Left colon (tissue), 2 donors: Measurements from ENCODE around the gene RGMB. TPM values are rescaled to one million over a fixed set of nuclear protein-coding genes. Genes with fewer than 3 reads are reported as not detected.
A peak's percentile ranks its signal among the peaks of the same experiment; 100 is the strongest.

Experiments used
- ATAC-seq: fragments of 200-7000 bp; cut with Tn5 transposase; one replicate; pipeline ENCODE4 v1.9.1; 2020; ENCODE audit warnings: mild to moderate bottlenecking, moderate library complexity
- DNase-seq, 2 donors: peaks; one replicate each; pipeline ENCODE4 v3.0.0-alpha.2; 2020
- intact Hi-C, 2 donors: fragments of 100-400 bp; cut with DNase I in 1 of 2; cut with micrococcal nuclease in 1 of 2; formaldehyde crosslinking; loops; one replicate each; pipeline versions ENCODE4 v1.11.2 to v1.14.0; 2022; cut with DNase I, micrococcal nuclease
- total RNA-seq, 2 donors: library from RNA; stranded (reverse); fragmentation: NEBNext Ultra II Directional; extraction: Animal tissue kit (Norgen Biotek cat#: 25700); gene quantifications; one replicate each; pipeline ENCODE4 v1.2.1, GENCODE V29; 2021
- donor health status: DM: no; HTN: no; CAD: no.
- donor health status: DM: yes; HTN: yes; CAD: no.

The RGMB gene
- total RNA-seq, 2 donors from 2014 or later: 53.9 to 63.9 TPM

DNA sequence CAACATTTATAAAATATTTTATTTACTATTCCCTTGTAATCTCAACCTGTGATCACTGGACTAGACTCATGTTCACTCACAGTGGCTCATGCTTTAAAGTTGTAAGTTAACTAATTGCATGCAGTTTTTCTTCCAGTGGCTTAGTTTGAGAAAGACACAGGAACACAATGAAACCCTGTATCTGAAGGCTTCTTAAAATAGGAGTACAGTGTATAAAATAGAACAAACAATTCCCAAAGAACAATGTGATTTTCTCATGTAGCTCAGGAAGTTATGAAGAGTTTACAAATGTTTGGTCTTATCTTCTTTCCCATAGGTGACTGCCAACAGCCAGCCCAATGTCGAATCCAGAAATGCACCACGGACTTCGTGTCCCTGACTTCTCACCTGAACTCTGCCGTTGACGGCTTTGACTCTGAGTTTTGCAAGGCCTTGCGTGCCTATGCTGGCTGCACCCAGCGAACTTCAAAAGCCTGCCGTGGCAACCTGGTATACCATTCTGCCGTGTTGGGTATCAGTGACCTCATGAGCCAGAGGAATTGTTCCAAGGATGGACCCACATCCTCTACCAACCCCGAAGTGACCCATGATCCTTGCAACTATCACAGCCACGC lies 5.9 kb downstream of the RGMB start:
- ATAC-seq (peak; percentile 46), DNase-seq (peak; percentile 44 to 53)
- intact Hi-C loops: no loop called here

DNA sequence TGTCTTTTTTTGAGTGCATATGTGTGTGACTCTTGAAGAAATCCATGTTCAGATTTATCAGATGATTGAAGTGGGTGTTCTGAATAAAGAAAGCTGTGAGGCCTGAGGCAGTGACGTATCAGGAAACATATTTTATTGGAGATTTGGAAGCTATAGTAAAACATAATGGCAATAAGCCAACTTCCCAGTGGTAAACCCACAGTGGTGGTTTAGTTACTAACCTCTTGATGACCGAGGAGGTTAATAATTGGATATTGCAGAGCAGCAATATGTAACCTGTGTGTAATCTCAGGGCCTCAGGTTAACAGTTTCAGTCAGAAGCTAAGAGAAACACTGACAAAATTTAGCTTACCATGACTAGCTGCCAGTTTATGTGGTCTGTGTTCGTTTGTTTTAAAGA lies 6.9 kb downstream of the RGMB start:
- intact Hi-C loops: no loop called here
- ATAC-seq: peak; percentile 72

DNA sequence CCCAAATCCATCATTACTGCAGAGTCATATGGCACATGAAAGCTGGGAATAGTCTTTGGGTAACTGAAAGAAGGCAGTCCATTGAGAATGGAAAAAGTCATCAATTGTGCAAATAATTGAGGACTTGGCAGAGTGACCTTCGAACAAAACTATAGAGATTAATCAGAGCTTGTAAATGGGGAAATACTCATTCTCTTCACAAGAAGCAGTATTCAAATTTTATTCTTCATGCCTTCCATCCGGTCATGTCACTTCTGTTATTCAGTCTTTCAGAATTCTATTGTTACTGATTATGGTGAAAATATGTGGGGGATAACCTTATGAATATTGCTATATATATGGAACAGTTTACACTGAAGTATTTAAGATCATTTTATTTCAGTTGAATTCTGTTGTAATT lies 8.1 kb downstream of the RGMB start:
- ATAC-seq: no peak
- DNase-seq: no peak
- intact Hi-C loops: no loop called here

More for the DNA sequence above, 6.9 kb downstream of the RGMB start:
- no peak for DNase-seq

DNA sequence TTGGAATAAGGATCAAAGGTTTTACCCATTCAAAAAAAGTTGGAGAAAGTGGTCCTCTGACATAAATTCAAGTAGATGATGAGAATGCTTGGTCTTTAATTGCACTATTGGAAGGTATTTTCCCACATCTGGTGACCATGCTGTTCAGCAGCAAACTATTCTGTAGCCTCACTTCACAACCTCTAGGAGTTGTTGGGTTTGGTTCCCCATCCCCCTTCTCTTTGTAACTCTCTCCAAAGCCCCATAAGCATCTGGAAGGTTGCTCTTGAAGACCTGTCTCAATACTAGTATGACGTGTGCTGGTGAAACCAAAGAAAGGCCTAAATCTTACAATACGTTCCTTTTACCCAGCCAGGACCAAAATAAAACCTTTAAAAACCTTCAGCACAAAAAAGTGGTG lies 8.5 kb downstream of the RGMB start:
- DNase-seq: no peak
- ATAC-seq: no peak
- intact Hi-C loops: no loop called here

DNA sequence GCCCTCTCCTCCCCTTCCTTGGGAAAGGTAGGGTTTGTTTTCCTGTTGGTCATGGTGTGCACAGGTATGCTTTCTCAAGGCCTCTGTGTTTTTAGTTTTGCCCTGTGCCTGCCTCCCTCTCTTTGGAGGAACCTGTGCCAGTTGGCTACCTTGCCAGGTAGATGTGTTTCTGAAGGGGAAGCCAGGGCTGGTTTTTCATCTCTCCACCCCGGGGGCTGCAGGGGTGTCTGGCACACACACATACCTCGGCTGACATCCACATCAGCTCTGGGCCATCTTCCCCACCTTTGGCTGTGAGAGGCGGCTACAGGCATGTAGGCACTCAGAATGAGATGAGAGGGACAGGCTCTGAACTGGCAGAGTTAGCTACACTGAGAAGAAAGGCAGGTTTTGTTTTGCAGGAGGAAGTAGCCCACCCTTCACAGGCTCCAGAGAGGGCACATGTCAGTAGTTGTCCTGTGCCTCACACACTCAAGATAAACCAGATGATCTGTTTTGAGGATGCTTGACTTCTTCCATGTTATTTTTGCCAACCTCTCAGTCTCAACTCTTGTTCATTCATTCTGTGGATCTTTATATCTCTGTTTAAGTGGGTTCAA lies 9.7 kb downstream of the RGMB start:
- ATAC-seq (no peak), DNase-seq (no peak)

DNA sequence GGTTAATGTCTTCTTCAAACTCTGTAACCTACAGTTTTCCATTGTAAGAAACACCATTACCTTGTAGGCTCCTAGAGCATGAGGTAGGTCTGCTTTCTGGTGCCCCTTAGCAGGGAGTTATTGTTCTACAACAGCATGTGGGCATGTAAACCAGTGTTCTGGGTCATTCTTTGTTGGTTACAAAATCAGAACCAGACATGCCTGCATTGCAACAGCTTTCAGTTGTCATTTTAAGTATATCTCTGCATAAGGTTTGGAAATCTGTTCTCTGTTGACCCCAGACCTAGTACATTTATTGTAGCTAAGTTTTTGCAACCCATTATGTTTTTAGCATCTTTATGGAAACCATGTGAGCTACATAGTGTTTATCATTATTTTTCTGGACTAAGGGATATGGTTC lies 10.9 kb downstream of the RGMB start:
- intact Hi-C loops: no loop called here
- ATAC-seq (no peak), DNase-seq (no peak)

More for the DNA sequence above, 9.7 kb downstream of the RGMB start:
- intact Hi-C loops: no loop called here

DNA sequence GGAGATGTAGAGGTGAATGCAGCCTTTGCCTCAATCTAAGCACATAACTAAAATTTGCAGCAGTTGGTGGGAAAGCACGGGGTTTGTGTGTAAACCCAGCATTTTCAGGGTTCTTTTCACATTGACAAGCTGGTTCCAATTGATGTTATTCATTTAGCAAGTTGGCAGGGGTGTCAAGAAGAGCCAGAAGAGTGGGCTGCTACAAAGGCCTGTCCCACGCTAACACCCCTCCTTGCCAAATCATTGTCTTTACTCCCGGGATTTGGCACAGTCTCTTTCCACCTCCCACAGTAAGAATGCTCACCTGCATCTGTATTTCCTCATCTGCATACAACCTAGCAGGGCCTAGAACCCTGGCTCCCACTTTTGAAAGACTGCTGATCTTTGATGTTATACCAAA lies 11.8 kb downstream of the RGMB start:
- DNase-seq (no peak), ATAC-seq (peak; percentile 17)
- intact Hi-C loops: no loop called here

DNA sequence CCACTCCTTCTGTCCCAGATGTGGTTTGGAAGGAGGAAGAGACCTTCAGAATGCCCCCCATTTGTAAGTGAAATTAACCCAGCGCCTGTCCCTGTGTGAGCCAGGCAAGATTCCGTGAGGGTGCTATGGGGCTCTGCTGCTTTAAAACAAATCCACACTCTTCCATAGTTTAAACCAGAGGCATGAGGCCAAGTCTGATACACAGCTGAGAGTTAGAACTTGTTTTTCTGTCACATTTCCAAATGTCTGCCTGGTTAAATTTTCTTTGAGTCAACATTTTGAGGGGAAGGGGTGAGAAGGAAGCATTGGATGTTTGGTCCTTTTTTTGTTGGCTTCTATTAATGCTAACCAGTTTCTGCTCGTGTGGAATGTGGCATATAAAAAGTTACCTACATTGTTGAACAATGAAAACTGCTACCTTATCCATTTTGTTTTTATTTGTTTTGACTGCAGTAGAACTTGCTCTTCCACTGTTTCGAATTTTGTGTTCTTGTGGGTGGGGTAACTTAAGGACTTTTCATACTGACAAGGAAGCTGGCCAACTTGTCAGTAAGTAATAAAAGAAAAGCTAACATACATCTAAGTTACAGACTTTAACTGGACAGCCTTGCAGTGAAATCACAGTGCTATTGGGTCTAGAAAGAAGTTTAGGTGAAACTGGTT lies 12.9 kb downstream of the RGMB start:
- intact Hi-C loops: no loop called here
- no peak for DNase-seq

DNA sequence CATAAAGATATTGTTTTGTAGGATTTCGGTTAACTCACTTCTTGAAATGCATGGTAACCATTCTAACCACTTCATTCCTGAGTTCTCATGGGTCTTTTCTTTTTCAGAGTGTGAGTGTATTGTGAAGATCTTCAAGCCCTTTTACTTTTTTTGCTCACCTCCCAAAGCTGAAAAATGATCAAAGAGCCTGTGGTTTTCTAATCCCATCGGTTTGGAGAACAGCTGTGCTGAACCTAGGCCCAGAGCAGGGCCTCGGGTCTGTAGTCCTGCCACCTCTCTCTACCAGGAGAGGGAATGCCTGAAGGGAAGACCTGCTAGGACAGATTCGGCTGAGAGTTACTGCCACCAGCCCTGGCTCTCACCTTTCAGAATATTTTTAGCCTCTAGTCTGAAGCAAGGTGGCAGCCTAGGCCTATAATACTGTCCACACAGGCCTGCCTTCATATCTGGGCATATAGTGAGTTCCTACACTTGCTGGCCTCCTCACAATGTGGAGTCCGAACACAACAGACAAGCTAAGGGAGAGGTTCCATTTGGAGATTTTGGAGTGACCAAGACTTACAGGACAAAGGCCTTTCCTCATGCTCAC lies 13.8 kb downstream of the RGMB start:
- peak; percentile 36 for ATAC-seq
- DNase-seq: no peak
- intact Hi-C loops: no loop called here

More for the DNA sequence above, 12.9 kb downstream of the RGMB start:
- peak; percentile 76 for ATAC-seq

DNA sequence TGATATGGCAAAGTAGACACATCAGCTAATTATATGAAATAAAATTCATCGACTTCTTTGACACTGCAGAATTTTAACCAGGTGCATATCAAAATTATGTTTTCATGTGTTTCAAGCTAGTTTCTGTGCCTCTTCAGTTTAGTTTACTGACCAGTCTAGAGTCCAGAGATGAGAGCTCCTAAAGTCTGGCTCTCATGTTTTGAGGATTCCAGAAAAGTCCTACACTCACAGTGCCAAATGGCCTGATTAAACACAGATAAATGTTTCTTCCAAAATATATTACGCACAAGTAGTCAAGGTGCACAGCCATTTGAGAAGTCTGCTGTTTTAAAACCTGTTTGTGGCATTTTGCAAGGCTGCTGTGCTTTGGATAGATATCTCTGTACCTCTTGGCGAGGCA lies 15.6 kb downstream of the RGMB start:
- ATAC-seq: no peak
- DNase-seq: no peak
- intact Hi-C loops: no loop called here

DNA sequence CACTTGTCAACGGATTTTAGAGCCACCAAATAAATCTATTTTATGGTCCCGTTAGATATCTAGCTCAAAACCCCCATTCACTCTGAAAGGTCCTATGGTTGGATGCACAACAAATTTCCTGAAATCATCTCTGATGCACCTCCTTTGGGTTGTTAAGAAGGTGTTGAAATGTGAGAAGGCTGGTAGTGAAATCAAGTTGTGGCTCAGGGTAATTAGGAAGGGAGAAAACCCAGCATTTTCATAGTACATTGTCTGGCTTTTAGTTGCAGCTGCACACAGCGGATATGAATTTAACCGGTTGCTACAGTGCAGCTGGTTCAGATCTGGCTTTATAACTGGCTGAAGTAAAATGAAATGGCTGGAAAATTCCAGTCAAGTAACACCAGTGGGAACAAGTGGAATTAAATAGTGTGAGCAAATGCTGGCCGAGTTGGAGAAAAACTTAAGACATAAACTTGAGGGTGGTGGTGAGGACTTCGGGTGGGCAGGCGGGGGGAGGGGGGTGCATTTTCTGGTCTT lies 17.6 kb downstream of the RGMB start:
- ATAC-seq: no peak

DNA sequence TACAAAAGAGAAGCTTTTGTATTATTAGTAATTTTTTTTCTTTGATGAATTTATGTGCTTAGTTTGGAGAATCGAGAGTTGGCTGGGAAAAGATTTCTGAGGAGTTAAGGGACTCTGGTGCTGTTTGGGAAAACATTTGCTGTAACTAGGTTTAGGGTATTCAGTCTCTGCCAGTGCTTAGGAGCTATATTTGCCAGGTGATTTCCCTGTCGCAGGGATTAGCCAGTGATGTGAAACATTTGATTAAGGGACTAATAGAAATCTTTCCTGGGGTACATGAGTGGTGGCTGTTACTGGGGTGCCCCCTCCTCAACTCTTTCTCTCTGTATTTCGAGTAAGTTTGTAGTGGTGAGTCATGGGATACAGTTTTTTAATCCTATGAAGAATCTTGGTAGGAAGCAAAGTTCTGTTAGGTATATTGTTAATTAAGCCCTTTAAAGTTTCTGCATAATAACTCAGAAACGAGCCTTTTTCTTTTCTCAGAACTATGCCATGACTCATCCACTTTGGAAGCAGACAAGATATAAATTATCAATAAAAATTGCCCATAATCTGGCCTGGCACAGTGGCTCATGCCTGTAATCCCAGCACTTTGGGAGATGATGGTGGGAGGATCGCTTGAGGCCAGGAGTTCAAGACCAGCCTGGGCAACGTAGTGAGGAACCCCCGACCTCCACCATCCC lies 18.6 kb downstream of the RGMB start:
- intact Hi-C loops: no loop called here
- ATAC-seq (no peak), DNase-seq (no peak)

More for the DNA sequence above, 17.6 kb downstream of the RGMB start:
- no peak for DNase-seq
- intact Hi-C loops: no loop called here

DNA sequence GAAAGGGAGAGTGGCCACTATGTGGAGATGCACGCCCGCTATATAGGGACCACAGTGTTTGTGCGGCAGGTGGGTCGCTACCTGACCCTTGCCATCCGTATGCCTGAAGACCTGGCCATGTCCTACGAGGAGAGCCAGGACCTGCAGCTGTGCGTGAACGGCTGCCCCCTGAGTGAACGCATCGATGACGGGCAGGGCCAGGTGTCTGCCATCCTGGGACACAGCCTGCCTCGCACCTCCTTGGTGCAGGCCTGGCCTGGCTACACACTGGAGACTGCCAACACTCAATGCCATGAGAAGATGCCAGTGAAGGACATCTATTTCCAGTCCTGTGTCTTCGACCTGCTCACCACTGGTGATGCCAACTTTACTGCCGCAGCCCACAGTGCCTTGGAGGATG lies 19.8 kb downstream of the RGMB start:
- intact Hi-C loops: no loop called here
- no peak for DNase-seq
- ATAC-seq: no peak

DNA sequence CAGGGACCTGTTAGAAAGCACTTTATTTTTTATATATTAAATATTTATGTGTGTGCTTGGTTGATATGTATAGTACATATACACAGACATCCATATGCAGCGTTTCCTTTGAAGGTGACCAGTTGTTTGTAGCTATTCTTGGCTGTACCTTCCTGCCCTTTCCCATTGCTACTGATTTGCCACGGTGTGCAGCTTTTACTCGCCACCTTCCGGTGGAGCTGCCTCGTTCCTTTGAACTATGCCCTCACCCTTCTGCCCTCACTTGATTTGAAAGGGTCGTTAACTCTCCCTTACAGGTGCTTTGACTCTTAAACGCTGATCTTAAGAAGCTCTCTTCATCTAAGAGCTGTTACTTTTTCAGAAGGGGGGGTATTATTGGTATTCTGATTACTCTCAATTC lies 20.5 kb downstream of the RGMB start:
- intact Hi-C loops: no loop called here
- DNase-seq (peak; percentile 33 to 41), ATAC-seq (peak; percentile 56)

DNA sequence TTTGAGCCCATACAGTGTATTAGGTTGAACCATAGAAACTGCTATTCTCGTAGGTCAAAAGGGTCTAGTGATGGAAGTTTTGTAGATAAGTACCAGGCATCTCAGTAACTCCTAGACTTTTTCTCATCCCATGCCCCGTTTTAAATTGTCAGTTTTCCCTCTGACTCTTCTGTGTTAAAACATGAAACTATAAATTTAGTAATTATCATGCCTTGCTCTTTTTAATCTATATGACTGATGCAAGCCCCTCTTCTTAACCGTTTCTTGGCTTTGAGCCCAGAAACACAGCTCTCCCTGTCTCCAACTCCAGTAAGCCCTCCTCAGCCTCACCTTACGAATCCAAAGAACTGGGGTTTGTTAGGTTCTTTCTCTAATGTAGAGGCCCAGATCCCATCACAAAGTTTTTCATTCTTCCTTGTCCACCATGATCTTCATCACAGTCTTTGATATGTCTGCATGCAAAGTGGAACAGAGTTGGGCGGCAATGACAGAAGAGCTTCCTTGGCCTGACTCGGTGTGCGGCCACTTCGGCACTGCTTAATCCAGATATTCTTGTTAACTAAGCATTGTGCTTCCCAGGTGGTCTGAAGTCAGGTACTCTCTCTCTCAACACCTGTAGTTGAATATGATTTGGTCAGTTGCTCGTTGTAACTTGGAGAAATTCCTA lies 21.1 kb downstream of the RGMB start:
- no peak for DNase-seq
- ATAC-seq: no peak
- intact Hi-C loops: no loop called here

DNA sequence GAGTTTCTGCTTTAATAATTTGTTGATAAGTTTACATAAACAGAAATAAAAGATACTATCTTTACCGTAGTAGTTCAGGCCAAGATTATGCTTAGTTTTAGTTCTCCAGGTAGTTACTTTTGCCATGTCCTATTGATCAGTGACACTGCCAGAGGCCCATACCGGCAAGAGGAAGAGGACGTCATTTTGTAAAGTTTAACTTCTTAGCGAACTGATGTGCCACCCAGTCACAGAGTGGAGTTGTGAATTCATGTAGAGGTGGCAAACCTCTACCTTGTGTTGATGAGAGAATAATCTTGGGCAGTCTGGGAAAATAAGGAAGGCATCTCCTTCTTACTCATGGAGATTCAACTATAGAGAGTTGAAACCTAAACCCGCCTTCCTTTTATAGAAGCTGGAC lies 21.8 kb downstream of the RGMB start:
- intact Hi-C loops: no loop called here
- DNase-seq (no peak), ATAC-seq (peak; percentile 28)

DNA sequence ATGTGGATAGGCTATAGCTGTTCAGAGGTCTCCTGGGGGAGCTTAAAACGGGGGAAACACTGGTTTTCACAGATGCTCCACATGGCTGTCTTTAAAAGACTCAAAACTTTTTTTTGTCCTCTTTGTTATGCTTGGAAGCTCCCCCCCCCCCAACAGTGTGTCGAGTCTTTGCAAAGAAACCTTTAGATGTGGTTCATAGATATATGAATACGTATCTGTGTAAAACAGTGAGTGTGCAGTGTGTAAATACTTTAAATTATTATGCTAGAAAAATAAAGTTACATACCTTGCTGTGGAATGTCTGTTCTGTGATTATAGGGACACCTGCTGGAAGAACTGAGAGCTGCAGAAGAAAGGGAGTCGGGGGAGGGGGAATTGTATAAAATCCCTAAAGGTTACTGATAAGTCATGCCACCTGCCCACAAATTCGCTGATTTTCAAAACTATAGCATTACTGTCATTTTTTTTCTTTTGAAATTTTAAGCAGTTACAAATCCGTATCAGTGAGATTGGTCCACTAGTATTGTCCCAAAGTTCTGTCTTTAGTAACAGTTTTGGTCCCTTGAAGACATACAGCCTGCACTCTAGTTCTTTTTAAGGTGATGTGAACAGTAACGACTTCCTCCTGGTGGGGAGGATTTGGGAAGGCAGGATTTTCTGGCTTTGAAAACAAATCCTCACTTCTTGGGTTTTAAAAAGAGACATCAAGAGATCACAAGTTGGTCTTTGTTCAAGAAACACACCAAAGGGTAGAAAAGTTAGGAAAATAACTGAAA lies 22.9 kb downstream of the RGMB start:
- peak; percentile 63 for ATAC-seq
- intact Hi-C loops: no loop called here
- peak in 1 of 2 donors; percentile 38 for DNase-seq

DNA sequence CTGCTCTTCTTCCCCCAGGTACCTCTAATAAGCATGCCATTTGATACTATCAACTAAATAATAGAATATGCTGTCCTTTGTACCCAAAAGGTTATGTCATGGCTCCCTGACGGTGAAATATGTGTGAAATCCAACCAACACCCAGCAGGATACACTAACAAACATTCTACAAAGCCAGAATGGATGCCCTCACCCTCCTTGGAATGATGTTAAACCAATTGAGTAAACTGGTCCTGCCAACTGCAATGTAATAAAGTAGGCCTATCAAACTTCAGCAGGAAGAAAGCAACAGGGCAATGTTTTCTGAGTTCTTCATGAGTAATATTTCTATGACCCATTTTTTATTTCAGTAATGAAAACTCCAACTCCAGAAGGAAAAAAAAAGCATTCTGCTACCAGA lies 24.9 kb downstream of the RGMB start:
- intact Hi-C loops: no loop called here
- DNase-seq: no peak

More for the DNA sequence above, 24.9 kb downstream of the RGMB start:
- no peak for ATAC-seq
